HL-60 (cell line): Measurements from ENCODE around the gene RPL27A.

Experiments used
- POLR2AphosphoS5 ChIP-seq: IDR thresholded peaks from 2 replicates; pipeline ENCODE4 v1.6.1; 2012; ENCODE audit warnings: low read depth
- SPI1 ChIP-seq: IDR thresholded peaks from 2 replicates; pipeline ENCODE4 v1.6.1; 2012; ENCODE audit warnings: low read depth, mild to moderate bottlenecking, borderline replicate concordance
- TF ChIP-seq, protein P1 (sequence below): IDR thresholded peaks from one replicate; pipeline ENCODE4 v1.5.1; 2011; ENCODE audit warnings: low read length, control low read depth, inconsistent platforms; ENCODE audit not compliant: insufficient read depth
- TF ChIP-seq, protein P2 (sequence below): IDR thresholded peaks from 2 replicates; pipeline ENCODE4 v1.6.1; 2012; ENCODE audit warnings: low read depth; ENCODE audit not compliant: insufficient replicate concordance

DNA sequence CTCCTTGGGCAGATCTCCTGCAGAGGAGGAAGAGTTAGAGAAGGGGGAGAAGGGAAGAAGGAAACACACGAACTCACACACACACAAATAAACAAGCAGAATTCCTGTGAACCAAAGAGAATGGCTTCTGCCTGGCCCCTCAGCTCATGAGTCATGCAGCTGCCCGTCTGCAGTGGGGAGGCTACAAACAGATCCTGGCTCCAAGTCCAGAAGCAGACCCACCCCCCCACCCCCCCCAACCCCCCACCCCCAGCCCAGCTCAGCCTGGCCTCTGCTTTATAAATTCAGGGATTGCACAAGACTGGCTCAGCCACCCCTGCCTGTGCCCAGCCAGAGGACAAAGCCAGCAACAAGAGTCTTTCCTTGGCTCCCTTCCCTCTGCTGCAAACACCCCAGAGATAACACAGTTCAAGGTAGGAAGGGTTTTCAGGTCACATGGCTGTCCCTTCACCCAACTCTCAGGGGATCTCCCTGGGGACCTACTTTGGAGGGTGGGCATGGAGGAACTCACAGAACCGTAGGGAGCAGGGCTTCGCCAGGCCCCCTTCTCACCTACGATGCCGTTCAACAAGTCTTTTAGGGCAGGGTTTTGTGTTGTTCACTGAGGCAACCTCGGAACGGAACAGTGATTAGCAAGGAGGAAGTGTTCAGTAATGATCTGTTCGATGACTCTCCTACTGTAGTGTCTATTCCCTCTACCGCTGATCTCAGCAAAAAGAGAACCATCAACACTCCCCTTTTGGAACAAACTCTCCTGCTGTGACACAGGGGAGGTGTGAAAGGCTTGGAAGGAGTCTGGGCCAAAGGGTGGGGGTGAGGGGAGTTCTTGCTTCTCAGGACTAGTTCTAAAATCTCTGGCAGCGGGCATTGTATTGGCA lies 35.5 kb downstream of the RPL27A start:
- TF ChIP-seq, protein P1, sequence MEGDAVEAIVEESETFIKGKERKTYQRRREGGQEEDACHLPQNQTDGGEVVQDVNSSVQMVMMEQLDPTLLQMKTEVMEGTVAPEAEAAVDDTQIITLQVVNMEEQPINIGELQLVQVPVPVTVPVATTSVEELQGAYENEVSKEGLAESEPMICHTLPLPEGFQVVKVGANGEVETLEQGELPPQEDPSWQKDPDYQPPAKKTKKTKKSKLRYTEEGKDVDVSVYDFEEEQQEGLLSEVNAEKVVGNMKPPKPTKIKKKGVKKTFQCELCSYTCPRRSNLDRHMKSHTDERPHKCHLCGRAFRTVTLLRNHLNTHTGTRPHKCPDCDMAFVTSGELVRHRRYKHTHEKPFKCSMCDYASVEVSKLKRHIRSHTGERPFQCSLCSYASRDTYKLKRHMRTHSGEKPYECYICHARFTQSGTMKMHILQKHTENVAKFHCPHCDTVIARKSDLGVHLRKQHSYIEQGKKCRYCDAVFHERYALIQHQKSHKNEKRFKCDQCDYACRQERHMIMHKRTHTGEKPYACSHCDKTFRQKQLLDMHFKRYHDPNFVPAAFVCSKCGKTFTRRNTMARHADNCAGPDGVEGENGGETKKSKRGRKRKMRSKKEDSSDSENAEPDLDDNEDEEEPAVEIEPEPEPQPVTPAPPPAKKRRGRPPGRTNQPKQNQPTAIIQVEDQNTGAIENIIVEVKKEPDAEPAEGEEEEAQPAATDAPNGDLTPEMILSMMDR, result no peak
- TF ChIP-seq POLR2AphosphoS5 (no peak), SPI1 (no peak)
- TF ChIP-seq, protein P2, sequence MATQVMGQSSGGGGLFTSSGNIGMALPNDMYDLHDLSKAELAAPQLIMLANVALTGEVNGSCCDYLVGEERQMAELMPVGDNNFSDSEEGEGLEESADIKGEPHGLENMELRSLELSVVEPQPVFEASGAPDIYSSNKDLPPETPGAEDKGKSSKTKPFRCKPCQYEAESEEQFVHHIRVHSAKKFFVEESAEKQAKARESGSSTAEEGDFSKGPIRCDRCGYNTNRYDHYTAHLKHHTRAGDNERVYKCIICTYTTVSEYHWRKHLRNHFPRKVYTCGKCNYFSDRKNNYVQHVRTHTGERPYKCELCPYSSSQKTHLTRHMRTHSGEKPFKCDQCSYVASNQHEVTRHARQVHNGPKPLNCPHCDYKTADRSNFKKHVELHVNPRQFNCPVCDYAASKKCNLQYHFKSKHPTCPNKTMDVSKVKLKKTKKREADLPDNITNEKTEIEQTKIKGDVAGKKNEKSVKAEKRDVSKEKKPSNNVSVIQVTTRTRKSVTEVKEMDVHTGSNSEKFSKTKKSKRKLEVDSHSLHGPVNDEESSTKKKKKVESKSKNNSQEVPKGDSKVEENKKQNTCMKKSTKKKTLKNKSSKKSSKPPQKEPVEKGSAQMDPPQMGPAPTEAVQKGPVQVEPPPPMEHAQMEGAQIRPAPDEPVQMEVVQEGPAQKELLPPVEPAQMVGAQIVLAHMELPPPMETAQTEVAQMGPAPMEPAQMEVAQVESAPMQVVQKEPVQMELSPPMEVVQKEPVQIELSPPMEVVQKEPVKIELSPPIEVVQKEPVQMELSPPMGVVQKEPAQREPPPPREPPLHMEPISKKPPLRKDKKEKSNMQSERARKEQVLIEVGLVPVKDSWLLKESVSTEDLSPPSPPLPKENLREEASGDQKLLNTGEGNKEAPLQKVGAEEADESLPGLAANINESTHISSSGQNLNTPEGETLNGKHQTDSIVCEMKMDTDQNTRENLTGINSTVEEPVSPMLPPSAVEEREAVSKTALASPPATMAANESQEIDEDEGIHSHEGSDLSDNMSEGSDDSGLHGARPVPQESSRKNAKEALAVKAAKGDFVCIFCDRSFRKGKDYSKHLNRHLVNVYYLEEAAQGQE, result no peak
